ENCODE data around the gene SH2D3C.
A peak's percentile ranks its signal among the peaks of the same experiment; 100 is the strongest.

Gene SH2D3C

DNA sequence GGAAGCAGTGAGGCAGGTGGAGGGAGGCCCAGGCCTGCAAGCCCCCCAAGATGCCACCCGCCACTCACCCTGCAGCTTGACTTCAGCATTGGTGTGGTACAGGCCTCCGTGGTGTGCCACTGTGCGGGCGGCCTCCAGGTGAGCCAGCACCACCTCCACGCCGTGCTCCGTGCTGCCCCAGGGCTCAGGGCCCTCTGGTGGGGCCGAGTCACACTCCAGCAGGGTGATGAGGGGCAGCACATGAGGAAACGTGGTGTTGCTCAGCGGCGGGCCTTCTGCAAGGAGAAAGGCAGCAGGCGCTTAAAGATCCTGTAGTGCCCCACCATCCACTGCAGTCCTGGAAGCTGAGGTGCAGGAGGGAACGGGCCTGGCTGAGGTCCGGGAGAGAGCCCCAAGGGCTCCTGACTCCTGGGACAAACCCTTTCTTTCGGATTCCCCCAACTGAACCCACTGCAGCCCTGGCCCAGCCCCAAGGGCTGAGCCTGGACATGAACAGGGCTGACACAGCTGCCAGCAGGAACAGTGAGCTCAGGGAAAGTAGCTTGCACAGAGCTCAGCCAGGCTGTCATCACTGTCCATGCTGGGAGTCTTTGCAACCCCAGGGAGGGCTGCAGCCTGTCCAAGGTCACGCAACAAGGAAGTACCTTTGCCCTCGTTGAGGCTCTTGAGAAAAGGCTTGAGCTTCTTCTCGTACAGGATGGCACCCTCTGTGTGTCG is 38.7 kb downstream of the SH2D3C start:
- no peak overlapping the region for H3K4me3 ChIP-seq (replicated peaks; ENCODE audit: low read depth, low read length)
- TF ChIP-seq, protein P1, sequence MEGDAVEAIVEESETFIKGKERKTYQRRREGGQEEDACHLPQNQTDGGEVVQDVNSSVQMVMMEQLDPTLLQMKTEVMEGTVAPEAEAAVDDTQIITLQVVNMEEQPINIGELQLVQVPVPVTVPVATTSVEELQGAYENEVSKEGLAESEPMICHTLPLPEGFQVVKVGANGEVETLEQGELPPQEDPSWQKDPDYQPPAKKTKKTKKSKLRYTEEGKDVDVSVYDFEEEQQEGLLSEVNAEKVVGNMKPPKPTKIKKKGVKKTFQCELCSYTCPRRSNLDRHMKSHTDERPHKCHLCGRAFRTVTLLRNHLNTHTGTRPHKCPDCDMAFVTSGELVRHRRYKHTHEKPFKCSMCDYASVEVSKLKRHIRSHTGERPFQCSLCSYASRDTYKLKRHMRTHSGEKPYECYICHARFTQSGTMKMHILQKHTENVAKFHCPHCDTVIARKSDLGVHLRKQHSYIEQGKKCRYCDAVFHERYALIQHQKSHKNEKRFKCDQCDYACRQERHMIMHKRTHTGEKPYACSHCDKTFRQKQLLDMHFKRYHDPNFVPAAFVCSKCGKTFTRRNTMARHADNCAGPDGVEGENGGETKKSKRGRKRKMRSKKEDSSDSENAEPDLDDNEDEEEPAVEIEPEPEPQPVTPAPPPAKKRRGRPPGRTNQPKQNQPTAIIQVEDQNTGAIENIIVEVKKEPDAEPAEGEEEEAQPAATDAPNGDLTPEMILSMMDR (IDR thresholded peaks at IDR 0.05; ENCODE audit: insufficient read depth, low read length, poor library complexity, severe bottlenecking) = no peak
- H3K27me3 ChIP-seq (replicated peaks; ENCODE audit: control insufficient read depth, insufficient read depth, low read length) = no peaks in the 10 kb centered on the region
- H3K36me3 ChIP-seq (ENCODE audit: control insufficient read depth, insufficient read depth, low read length) = peaks cover 27% of the 10 kb centered on the region
- DNase-seq (ENCODE audit: extremely low read depth, insufficient read length) = no peak

DNA sequence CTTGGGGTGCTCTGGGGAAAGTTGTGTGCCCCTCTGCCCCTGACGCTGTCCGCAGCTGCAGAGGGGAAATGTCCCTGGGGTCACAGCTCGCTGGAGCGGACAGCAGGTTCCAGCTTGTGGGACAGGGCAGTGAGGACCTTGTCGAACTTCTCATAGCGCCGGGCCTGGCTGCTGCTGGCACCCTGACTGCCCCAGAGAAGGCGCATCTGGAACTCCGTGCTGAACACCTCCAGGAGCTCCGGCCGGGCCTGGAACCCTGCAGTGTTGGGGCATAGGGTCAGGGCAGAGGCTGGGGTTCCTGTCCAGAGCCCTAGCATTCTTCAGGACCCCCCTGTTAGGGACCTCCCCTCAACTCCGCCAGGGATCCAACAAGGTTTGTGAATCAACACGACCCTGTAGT is 39.8 kb downstream of the SH2D3C start:
- DNase-seq (ENCODE audit: extremely low read depth, insufficient read length) = no peak
- Histone ChIP-seq H3K27me3 (replicated peaks; ENCODE audit: control insufficient read depth, insufficient read depth, low read length) (no peaks in the 10 kb centered on the region), H3K4me3 (replicated peaks; ENCODE audit: low read depth, low read length) (no peak overlapping the region), H3K36me3 (ENCODE audit: control insufficient read depth, insufficient read depth, low read length) (peaks cover 20% of the 10 kb centered on the region)
- TF ChIP-seq, protein P1 (IDR thresholded peaks at IDR 0.05; ENCODE audit: insufficient read depth, low read length, poor library complexity, severe bottlenecking) = no peak

DNA sequence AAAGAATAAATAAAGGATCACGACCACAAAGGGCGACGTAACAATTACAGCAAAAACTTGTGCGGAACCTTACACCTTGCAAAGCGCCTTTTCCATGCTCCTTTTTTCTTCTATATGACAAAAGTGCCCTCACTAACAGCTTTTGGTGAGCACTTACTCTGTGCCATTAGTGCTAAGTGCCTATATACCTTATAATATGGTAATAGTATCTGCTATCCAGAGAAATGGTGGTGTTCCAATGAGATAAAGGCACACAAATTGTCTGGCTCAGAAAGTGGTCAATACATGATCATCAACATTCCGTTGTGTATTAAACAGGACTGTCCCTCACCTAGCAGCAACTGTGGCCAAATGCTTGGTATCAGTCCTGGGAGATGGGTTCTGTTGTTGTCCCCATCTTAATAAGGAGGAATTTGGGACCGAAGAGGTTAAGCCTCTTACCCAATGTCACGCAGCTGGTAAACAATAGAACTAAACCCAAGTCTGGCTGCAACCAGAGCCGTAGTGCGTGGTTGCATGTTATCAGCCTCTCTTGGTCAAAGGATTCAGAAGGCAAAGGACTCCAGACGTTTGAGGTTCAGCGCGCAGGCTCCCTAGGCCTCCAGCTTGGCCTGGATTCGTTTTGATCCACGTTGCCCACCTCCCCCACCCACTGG is 42.8 kb downstream of the SH2D3C start:
- Histone ChIP-seq H3K36me3 (ENCODE audit: control insufficient read depth, insufficient read depth, low read length) (peaks cover 13% of the 10 kb centered on the region), H3K27me3 (replicated peaks; ENCODE audit: control insufficient read depth, insufficient read depth, low read length) (no peaks in the 10 kb centered on the region), H3K4me3 (replicated peaks; ENCODE audit: low read depth, low read length) (no peak overlapping the region)
- TF ChIP-seq, protein P1 (IDR thresholded peaks at IDR 0.05; ENCODE audit: insufficient read depth, low read length, poor library complexity, severe bottlenecking) = no peak
- DNase-seq (ENCODE audit: extremely low read depth, insufficient read length) = no peak

DNA sequence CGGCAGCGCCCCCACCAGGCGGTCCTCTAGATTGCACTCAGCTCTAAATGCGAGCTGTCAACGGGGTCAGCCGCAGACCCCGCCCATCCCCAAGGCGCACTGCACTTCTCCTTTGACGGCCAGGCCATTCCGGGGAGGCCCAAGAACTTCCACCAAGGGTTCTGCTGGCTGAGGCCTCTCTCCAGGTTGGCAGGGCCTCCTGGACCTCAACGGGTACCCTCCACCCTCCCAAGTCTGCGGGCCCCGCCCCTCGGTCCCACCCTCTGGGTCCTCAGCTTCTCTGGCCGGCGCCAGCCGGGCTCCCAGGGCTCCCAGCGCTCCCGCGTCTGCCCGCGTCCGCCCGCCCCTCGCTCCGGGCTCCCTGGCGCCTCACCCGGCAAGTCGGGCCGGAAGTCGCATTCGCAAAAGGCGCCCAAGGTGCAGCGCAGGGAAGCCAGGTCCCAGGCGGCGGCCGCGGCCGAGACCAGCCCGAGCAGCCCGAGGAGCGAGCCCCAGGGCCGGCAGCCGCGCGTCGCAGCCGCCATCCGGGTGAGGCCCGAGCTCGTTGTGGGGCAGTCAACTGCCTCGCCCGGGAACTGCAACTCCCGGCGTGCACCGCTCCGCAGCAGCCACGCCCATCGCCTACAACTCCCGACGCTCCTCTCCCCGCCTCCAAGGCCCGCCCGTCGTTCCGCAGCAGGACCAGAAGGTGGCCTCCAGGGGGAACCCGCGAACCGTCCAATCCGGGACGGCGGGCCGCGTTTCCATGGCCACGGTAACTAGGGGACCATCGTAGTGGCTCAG is 43.5 kb downstream of the SH2D3C start, which contains the start of gene TOR2A:
Gene TOR2A (minus strand): TSS at position 548 of the 783 bp plus-strand sequence. CDS start 24 bp downstream, at position 524.
- peak within 1 kb of the TSS; percentile 79 for H3K4me3 ChIP-seq (replicated peaks; ENCODE audit: low read depth, low read length)
- H3K27me3 ChIP-seq (replicated peaks; ENCODE audit: control insufficient read depth, insufficient read depth, low read length) = no peaks in the 10 kb centered on the region
- DNase-seq (ENCODE audit: extremely low read depth, insufficient read length) = peak; percentile 98
- TF ChIP-seq, protein P1 (IDR thresholded peaks at IDR 0.05; ENCODE audit: insufficient read depth, low read length, poor library complexity, severe bottlenecking) = peak; percentile 95
- H3K36me3 ChIP-seq (ENCODE audit: control insufficient read depth, insufficient read depth, low read length) = peaks cover 12% of the 10 kb centered on the region

DNA sequence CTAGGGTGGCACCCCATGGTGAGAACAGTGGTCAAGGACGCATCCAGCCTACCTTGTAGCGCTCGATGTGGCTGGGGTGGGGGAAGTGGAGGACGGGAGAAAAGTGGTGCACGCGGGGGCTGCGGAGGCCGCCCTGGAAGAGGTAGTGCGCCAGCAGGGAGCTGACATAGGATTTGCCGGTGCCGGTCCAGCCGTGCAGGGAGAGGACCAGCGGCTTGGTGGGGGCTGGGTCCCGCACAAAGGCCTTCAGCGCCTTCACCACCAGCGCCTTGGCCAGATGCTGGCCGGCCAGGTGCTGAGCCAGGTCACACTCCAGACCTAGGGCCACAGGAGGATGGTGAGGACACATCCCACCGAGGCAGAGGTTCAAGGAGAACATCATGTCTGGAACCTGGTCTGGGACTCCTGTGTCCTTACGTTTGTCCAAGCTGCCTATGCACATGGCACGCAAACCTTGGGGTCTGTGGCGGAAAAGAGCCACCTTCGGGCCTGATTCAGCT is 44.2 kb downstream of the SH2D3C start:
- TF ChIP-seq, protein P1 (IDR thresholded peaks at IDR 0.05; ENCODE audit: insufficient read depth, low read length, poor library complexity, severe bottlenecking) = no peak
- DNase-seq (ENCODE audit: extremely low read depth, insufficient read length) = no peak
- Histone ChIP-seq H3K4me3 (replicated peaks; ENCODE audit: low read depth, low read length) (peak overlapping the region; percentile 79), H3K36me3 (ENCODE audit: control insufficient read depth, insufficient read depth, low read length) (peaks cover 8% of the 10 kb centered on the region), H3K27me3 (replicated peaks; ENCODE audit: control insufficient read depth, insufficient read depth, low read length) (no peaks in the 10 kb centered on the region)
